ENCODE results near the gene CAMK1D.
A peak's percentile ranks its signal among the peaks of the same experiment; 100 is the strongest.

Gene CAMK1D

GRCh38 chr10:12403119-12403518, 53.8 kb downstream of the CAMK1D start:
- DNase-seq (ENCODE audit: low spot score) = no peak

- DNase-seq (ENCODE audit: low spot score) = no peak
Measured at GRCh38 chr10:12405342-12406320, 56.3 kb downstream of the CAMK1D start.

- no peak for DNase-seq (ENCODE audit: low spot score)
Measured at GRCh38 chr10:12406764-12407400, 57.5 kb downstream of the CAMK1D start.

DNA sequence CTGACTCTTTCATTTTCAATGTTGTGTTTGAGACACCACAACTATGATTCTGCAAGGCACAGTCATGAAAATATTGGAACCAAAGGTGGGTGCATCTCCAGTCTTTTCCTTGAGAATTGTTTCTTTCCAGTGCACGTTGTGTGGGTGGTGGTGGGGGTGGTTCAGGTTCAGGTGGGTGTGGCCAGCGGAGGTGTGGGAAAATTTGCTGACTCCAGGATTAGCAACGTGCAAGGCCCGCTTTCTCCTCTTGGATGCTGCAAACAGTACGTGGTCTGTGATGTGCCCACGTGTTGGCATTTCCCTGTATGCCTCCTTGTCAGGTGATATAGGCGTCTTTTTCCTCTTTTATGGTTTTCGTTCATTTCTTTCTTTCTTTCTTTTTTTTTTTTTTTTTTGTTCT, 59.1 kb downstream of the CAMK1D start:
- DNase-seq (ENCODE audit: low spot score) = no peak

DNA sequence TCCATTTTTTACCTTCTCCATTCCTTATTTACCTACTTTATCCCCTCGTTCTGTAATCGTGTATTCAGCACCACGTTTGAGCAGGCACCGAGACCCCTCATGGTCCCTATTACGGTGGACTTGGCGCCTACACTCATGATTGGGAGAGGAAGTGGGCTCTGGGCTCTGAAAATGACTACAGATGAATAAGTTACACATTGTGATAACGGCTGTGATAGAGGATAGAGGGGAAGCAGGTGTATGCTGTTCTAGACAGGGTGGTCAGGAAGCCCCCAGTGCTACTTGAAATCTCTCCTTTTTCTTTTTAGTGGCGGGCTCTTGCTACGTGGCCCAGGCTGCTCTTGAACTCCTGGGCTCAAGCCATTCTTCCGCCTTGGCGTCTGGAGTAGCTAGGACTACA, 59.8 kb downstream of the CAMK1D start:
- DNase-seq (ENCODE audit: low spot score) = no peak

DNA sequence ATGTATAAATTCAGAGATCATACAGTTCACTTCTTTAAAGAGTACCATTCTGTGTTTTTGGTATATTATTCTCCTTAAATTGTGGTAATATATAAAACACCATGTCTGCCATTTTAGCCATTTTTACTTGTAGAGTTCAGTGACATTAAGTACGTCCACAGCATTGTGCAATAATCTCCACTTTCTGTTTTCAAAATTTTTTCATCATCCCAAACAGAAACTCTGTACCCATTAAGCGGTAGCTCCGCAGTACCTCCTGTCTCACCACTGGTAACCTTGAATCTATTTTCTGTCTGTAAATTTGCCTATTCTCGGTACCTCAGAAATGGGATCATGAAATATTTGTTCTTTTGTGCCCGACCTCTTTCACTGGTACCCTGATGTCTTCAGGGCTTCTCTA, 60.3 kb downstream of the CAMK1D start:
- DNase-seq (ENCODE audit: low spot score) = no peak

DNA sequence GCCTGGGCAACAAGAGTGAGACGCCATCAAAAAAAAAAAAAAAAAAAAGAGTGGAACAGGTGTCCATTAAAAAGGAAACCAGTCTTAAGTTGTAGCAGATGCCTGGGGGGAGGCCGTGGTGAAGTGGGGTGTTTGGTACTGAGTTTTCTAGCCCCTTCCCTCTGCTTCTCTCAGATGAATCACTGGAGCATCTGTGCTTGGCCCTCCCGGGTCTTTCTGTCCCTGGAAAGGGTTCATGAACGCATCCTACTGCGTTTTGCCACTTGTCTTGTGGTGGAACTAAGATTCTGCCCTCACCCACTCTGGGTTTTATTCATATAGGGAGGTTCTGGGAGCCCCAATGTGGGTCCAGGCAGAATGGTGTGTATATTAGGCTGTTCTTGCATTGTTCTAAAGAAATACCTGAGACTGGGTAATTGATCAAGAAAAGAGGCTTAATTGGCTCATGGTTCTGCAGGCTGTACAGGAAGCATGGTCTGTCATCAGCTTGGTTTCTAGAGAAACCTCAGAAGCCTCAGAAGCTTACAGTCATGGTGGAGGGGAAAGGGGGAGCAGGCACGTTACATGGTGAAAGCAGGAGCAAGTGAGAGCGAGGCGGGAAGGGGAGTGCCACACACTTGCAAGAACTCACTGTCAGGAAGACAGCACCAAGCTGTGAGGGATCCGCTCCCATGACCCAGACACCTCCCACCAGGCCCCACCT, 63.5 kb downstream of the CAMK1D start:
- no peak for DNase-seq (ENCODE audit: low spot score)

DNA sequence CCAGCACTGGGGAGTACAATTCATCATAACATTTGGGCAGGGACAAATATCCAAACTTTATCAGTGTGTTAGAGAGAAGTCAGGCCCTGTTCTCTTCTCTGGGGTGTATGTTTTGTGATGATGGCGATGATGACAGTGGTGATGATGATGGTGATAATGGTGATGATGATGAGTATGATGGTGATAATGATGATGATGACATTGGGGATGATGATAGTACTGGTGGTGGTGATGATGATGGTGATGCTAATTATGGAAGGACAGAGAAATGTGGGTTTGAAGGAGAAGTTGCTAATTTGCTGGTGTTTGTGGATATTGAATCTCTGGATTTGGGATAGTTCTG, 64.0 kb downstream of the CAMK1D start:
- no peak for DNase-seq (ENCODE audit: low spot score)

DNA sequence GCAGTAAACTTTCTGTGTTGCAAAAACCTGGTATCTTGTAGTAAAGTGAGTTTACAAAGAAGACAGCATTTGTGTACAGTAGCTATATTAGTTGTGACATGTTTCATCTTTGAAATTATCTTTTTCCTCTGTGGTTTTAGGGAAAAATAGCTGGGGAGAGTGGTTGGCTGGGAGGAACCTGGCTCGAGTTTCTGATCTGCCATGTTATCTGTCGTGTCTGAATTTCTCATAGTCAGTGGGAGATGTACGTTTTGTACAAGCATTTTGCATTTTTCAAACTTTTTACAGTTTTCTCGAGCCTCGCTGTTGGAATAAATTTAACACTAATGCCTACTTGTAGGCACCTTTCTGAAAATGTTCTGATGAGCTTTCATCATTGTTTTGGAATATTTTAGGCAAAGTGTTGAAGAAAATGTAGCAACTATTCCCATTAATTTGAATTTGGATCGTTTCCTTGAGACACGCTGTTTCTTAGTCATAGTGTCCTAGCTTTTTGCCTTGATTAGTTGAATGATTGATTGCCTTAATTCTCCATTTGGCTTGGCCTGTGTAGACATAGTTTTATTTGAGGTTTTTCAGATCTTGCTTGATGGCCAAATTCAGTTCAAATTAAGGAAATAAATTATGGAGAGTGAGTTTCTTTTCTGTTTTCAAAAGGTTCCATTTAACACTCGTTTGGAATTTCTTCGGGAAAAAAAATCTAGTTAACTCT, 65.1 kb downstream of the CAMK1D start:
- DNase-seq (ENCODE audit: low spot score) = no peak

- DNase-seq (ENCODE audit: low spot score) = no peak
Measured at GRCh38 chr10:12416344-12417050, 67.2 kb downstream of the CAMK1D start.

- no peak for DNase-seq (ENCODE audit: low spot score)
Measured at GRCh38 chr10:12417331-12417730, 68.0 kb downstream of the CAMK1D start.

GRCh38 chr10:12418000-12418399, 68.7 kb downstream of the CAMK1D start:
- no peak for DNase-seq (ENCODE audit: low spot score)

DNA sequence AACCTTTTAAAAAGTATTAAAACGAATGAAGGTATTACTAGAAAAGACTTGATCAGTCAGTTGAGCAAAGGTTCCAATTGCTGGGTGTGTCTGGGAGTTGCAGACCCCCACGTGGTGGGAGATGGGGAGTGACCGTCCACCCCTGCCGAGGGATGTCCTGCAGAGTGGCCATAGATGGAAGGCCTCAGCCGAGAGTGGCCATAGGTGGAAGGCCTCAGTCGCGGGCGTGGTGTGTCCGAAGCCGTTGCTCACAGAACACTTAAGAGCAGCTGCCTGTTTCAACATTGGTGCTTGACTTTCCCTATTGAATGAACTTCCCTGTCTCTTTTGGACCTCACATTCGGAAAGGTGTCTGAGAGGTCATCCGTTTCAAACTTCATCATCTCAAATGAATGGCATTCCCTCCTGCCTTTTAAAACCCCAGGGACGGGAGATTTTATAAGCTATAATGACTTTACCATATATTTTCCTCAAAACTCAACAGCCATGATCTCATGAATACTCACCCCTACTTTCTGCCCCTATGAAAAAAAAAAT, 69.4 kb downstream of the CAMK1D start:
- no peak for DNase-seq (ENCODE audit: low spot score)

- DNase-seq (ENCODE audit: low spot score) = peak; percentile 66
Measured at GRCh38 chr10:12419262-12419847, 70.0 kb downstream of the CAMK1D start.

GRCh38 chr10:12420530-12421120, 71.3 kb downstream of the CAMK1D start:
- DNase-seq (ENCODE audit: low spot score) = no peak

- DNase-seq (ENCODE audit: low spot score) = no peak
Measured at GRCh38 chr10:12422189-12422588, 72.8 kb downstream of the CAMK1D start.

DNA sequence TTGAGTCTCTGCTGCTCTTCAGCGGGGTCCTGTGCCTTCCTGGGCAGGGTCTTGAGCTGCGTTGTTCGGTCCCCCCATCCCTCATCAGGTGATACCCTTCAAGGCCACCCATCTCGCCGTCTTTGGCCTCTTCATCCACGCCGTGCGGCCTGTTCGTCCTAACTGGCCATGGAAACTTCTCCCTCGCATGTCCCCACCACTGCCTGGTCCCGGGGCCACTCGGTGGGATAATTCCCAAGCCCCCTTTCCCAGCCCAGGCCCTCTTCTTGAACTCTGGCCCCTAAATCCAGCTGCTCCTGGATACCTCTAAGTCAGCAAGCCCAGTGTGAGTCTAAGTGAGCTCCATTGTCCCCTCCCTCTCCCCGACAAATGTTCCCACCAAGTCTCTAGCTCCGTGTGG, 74.5 kb downstream of the CAMK1D start:
- no peak for DNase-seq (ENCODE audit: low spot score)

DNA sequence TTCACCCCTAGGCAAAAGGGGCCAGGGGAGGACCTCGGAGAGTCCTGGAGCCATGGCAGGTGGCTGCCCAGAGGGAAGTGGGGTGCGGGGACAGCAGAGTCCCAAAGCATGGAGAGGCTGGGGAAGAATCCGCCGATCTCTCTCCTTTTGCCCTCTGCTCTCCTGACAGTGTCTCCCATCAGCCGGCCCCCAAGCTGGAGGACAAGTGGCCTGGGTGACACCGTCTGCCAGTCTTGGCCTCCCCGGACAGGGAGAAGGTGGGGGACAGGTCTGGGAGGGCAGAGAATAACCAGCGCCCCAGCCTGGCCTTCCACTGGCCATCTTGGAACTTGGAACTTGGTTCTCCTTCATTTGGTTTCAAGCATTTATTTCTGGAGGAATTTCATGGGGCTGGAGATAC, 77.9 kb downstream of the CAMK1D start:
- DNase-seq (ENCODE audit: low spot score) = no peak

GRCh38 chr10:12428447-12429135, 79.2 kb downstream of the CAMK1D start:
- no peak for DNase-seq (ENCODE audit: low spot score)

- no peak for DNase-seq (ENCODE audit: low spot score)
Measured at GRCh38 chr10:12430406-12430982, 81.1 kb downstream of the CAMK1D start.
